Fibroblast of lung (primary cell): ENCODE measurements around the gene ENO4.

Experiments used
- EZH2 ChIP-seq: IDR thresholded peaks from 2 replicates; pipeline ENCODE4 v1.5.1; 2012; ENCODE audit warnings: low read length, control low read depth, mild to moderate bottlenecking; ENCODE audit errors: missing control alignments
- TF ChIP-seq, protein P1 (sequence below), 2 donors: IDR thresholded peaks in 1 of 2; conservative IDR thresholded peaks in 1 of 2; 1 replicate in 1 of 2; 2 replicates in 1 of 2; pipeline ENCODE4 v1.5.1; 2011 to 2012; ENCODE audit warnings: low read length in 2 of 2, control low read depth in 1 of 2, inconsistent platforms in 1 of 2, low read depth in 1 of 2, mild to moderate bottlenecking in 1 of 2

- TF ChIP-seq, protein P1, sequence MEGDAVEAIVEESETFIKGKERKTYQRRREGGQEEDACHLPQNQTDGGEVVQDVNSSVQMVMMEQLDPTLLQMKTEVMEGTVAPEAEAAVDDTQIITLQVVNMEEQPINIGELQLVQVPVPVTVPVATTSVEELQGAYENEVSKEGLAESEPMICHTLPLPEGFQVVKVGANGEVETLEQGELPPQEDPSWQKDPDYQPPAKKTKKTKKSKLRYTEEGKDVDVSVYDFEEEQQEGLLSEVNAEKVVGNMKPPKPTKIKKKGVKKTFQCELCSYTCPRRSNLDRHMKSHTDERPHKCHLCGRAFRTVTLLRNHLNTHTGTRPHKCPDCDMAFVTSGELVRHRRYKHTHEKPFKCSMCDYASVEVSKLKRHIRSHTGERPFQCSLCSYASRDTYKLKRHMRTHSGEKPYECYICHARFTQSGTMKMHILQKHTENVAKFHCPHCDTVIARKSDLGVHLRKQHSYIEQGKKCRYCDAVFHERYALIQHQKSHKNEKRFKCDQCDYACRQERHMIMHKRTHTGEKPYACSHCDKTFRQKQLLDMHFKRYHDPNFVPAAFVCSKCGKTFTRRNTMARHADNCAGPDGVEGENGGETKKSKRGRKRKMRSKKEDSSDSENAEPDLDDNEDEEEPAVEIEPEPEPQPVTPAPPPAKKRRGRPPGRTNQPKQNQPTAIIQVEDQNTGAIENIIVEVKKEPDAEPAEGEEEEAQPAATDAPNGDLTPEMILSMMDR (conservative IDR thresholded peaks at IDR 0.05 in 1 of 2, IDR thresholded peaks at IDR 0.05 in 1 of 2; ENCODE audit: low read depth in 1 of 2, low read length in 2 of 2): no peak
- no peak for TF ChIP-seq EZH2
These were observed 29.2 kb upstream of the ENO4 start for GRCh38 chr10:116819999-116820677.
